ENCODE measurements around the gene SNX9. TPM values are rescaled to one million over a fixed set of nuclear protein-coding genes. Genes with fewer than 3 reads are reported as not detected.

SNX9 gene
- total RNA-seq, 6 donors from 2014 or later: 13.6 to 31.6 (median 19.0) TPM

DNA sequence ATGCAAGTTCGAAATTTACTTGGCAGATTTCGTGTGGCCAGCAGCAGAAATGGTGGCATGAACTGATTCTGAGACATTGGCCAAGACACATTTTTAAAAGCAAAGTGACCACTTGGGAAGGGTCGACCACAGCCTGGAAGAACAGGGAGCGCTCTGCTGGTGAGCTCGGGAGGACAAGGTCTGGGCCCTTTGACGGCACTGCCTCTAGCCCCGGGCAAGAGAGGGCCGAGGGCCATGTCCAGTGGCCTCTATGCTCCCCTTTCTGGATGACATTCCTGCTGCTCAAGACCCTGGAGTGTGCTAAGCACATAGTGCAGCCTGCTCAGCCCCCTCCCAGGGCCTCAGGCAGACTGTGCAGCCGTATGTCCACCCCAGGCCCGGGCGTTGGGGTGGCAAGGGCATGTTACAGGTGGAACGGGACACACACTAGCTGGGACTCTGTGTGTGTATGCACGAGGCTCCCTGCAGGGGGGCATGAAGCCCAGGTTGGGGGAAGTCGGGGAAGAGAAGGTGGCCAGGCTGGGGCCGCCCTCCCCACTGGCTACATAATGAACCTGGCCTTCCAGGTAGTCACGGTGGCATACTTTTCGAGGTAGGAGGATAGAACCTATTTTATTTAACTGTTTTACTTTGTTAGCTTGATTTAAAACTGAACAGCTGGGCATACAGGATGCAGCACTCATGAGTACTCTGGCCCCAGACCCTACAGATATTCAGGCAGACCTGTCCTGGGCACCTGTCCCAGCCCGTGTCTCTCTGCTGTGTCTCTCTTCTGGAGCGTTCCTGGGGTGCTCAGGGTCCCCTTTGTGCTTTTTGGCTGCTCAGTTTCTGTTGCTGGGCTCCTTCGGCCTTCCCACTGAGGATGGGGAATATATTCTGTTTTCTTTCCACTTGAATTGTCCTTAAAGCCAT is 165.0 kb downstream of the SNX9 start:
- no peaks in the 10 kb centered on the region for H3K36me3 ChIP-seq
- H3K9me3 ChIP-seq: no peaks in the 10 kb centered on the region
- H3K4me1 ChIP-seq: peaks cover 6 to 21% (median 12%) of the 10 kb centered on the region in 4 donors
- H3K27ac ChIP-seq: no peak overlapping the region
- TF ChIP-seq POLR2A (IDR thresholded peaks at IDR 0.05): no peak
- no peak for TF ChIP-seq POLR2AphosphoS5 (IDR thresholded peaks at IDR 0.05)
- TF ChIP-seq EP300 (IDR thresholded peaks at IDR 0.05): no peak
- TF ChIP-seq, protein P1, sequence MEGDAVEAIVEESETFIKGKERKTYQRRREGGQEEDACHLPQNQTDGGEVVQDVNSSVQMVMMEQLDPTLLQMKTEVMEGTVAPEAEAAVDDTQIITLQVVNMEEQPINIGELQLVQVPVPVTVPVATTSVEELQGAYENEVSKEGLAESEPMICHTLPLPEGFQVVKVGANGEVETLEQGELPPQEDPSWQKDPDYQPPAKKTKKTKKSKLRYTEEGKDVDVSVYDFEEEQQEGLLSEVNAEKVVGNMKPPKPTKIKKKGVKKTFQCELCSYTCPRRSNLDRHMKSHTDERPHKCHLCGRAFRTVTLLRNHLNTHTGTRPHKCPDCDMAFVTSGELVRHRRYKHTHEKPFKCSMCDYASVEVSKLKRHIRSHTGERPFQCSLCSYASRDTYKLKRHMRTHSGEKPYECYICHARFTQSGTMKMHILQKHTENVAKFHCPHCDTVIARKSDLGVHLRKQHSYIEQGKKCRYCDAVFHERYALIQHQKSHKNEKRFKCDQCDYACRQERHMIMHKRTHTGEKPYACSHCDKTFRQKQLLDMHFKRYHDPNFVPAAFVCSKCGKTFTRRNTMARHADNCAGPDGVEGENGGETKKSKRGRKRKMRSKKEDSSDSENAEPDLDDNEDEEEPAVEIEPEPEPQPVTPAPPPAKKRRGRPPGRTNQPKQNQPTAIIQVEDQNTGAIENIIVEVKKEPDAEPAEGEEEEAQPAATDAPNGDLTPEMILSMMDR (IDR thresholded peaks at IDR 0.05): no peak
- DNase-seq (peak in 1 of 2 donors; percentile 51), ATAC-seq (ENCODE audit: low FRiP score in 2 of 2) (peak in 1 of 2 donors; percentile 6)
- H3K4me3 ChIP-seq: no peak overlapping the region
- WGBS, 2 donors: 93% methylated on average over 19 to 20 of the region's 20 CpGs
- H3K27me3 ChIP-seq: no peaks in the 10 kb centered on the region

DNA sequence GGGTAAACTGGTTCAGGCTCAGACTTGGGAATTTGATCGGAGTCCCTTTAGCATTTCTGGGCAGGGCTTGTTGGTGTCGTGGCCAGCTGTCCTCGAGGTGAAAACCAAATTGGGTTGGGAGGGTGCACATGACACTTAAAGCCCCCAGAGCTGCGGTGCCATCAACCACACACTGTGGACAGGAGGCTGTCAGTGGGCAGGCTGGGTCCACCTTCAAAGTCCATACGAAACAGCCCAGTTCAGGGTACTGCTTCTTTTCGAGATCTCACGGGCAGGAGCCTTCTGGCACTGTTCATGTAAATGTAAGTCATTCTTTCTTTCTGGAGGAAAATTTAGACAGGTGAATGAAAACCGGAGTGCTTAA is 165.6 kb downstream of the SNX9 start:
- ATAC-seq (ENCODE audit: low FRiP score in 2 of 2): no peak
- H3K9me3 ChIP-seq: no peaks in the 10 kb centered on the region
- H3K4me3 ChIP-seq: no peak overlapping the region
- no peaks in the 10 kb centered on the region for H3K27me3 ChIP-seq
- H3K36me3 ChIP-seq: no peaks in the 10 kb centered on the region
- TF ChIP-seq EP300 (IDR thresholded peaks at IDR 0.05) (no peak), POLR2AphosphoS5 (IDR thresholded peaks at IDR 0.05) (no peak), POLR2A (IDR thresholded peaks at IDR 0.05) (no peak)
- TF ChIP-seq, protein P1 (IDR thresholded peaks at IDR 0.05): no peak
- WGBS, 2 donors: 73 to 79% methylated on average over 5 to 8 of the region's 8 CpGs
- no peak overlapping the region for H3K27ac ChIP-seq
- DNase-seq: no peak
- peaks cover 6 to 20% (median 12%) of the 10 kb centered on the region in 4 donors for H3K4me1 ChIP-seq

DNA sequence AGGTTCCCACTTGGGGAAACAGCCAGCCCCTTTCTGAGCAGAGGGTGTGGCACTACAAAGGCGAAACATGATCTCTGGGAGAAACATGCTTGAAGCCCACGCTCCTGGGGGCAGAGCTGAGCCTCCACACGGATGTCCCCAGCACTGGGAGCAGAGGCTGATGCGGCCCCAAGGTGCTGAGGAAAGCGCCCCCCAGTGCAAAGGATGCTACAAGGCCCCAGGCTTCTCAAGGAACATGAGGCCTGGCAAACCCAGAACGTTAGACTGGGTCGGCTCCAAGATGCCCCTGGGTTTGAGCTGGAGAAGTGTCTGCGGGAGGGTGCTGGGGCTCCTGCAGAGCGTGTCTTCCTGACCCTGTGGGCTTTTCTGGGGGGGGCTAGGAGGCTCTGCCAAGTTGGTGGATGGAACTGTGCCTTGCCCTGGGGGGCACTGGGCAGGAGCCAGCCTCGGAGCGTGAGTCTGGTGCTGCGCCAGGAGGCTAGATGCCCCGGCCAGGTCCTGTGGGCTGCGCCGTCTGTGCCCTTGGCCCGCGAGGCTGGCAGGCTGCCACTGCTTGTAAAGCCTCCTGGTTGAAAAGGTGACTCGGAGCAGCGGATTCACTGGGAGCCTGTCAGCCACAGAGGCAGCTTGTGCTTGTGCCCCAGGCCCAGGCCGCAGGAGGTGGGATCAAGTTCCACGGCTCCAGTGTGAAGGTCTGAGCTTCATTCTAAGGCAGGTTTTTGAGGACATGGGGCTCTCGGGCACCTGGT is 166.7 kb downstream of the SNX9 start:
- Histone ChIP-seq H3K27me3 (no peaks in the 10 kb centered on the region), H3K4me1 (peaks cover 6 to 20% (median 12%) of the 10 kb centered on the region in 4 donors), H3K4me3 (no peak overlapping the region), H3K36me3 (no peaks in the 10 kb centered on the region), H3K27ac (no peak overlapping the region), H3K9me3 (no peaks in the 10 kb centered on the region)
- 48 to 55% methylated on average over 15 to 16 of the region's 22 CpGs for WGBS, 2 donors
- TF ChIP-seq POLR2A (IDR thresholded peaks at IDR 0.05) (no peak), EP300 (IDR thresholded peaks at IDR 0.05) (no peak), POLR2AphosphoS5 (IDR thresholded peaks at IDR 0.05) (no peak)
- TF ChIP-seq, protein P1 (IDR thresholded peaks at IDR 0.05): no peak
- DNase-seq: peak in 1 of 2 donors; percentile 85
- ATAC-seq (ENCODE audit: low FRiP score in 2 of 2): no peak

DNA sequence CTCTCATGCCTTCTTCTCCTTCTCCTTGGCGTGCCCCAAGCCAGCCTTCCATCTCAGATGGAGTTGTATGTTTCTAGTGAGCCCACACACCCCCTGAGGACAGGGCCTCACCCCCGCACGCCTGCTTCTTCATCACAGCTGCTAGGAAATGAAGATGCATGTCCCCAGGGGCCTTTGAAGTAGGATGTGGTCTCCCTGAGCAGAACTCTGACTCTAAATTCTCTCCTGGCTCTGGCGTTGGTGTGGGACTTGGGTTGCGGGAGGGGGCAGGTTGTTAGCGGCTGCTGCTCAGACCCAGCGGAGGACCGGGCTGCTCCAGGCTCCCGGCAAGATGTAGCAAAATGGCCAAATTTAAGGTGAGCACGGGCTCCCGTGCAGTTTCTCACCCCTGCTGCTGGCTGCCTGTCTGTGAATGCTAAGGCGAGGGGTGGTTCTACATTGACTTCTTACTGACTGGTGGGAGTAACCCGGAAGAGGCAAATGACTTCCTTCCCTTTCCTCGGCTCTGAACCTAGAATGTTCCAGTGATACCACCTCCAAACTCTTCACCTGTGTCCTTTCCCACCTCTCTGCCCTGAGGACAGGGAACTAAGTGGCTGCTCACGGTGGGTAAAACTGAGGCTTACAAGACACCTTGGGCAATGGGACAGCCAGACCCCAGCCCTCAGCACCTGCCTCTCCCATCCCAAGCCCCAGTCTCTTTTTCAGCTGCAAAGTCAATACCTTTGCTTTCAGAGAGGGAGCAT is 167.4 kb downstream of the SNX9 start:
- 65 to 70% methylated on average over 9 to 15 of the region's 15 CpGs for WGBS, 2 donors
- Histone ChIP-seq H3K36me3 (no peaks in the 10 kb centered on the region), H3K27me3 (no peaks in the 10 kb centered on the region), H3K4me3 (no peak overlapping the region), H3K4me1 (peaks cover 6 to 20% (median 12%) of the 10 kb centered on the region in 4 donors), H3K27ac (no peak overlapping the region), H3K9me3 (no peaks in the 10 kb centered on the region)
- ATAC-seq (ENCODE audit: low FRiP score in 2 of 2): no peak
- no peak for DNase-seq
- TF ChIP-seq POLR2AphosphoS5 (IDR thresholded peaks at IDR 0.05) (no peak), POLR2A (IDR thresholded peaks at IDR 0.05) (no peak), EP300 (IDR thresholded peaks at IDR 0.05) (no peak)
- TF ChIP-seq, protein P1 (IDR thresholded peaks at IDR 0.05): no peak

Measured in upper lobe of left lung (tissue), 6 donors.